ENCODE measurements around the gene RAB5A.

The RAB5A gene

GRCh38 chr3:19945534-19945933 is 1.4 kb upstream of the RAB5A start:
- no peak for TF ChIP-seq CTCF (IDR thresholded peaks at IDR 0.05; ENCODE audit: insufficient read depth, low read length, missing control alignments)
- CTCF ChIA-PET: no interaction called here
- no peak overlapping the region for H3K4me3 ChIP-seq (ENCODE audit: low read depth, low read length)
- no peak for DNase-seq (ENCODE audit: low read depth, low spot score)
- POLR2A ChIA-PET: no interaction called here

GRCh38 chr3:19945969-19946831 is 697 bp upstream of the RAB5A start:
- no peak for DNase-seq (ENCODE audit: low read depth, low spot score)
- POLR2A ChIA-PET: no interaction called here
- CTCF ChIA-PET: no interaction called here
- H3K4me3 ChIP-seq (ENCODE audit: low read depth, low read length): peak overlapping the region; percentile 94
- no peak for TF ChIP-seq CTCF (IDR thresholded peaks at IDR 0.05; ENCODE audit: insufficient read depth, low read length, missing control alignments)

GRCh38 chr3:19947549-19948225 is 790 bp downstream of the RAB5A start:
- no peak for TF ChIP-seq CTCF (IDR thresholded peaks at IDR 0.05; ENCODE audit: insufficient read depth, low read length, missing control alignments)
- ChIA-PET POLR2A (interaction anchor here (1.4 kb wide), 1 partner anchor 58 kb away, joined by 4 read pairs; no protein-coding TSS in a partner anchor), CTCF (no interaction called here)
- DNase-seq (ENCODE audit: low read depth, low spot score): no peak
- H3K4me3 ChIP-seq (ENCODE audit: low read depth, low read length): peak overlapping the region; percentile 94

GRCh38 chr3:19948226-19948591 is 1.3 kb downstream of the RAB5A start:
- ChIA-PET POLR2A (interaction anchor here (1.4 kb wide), 1 partner anchor 59 kb away, joined by 4 read pairs; no protein-coding TSS in a partner anchor), CTCF (no interaction called here)
- no peak for DNase-seq (ENCODE audit: low read depth, low spot score)
- TF ChIP-seq CTCF (IDR thresholded peaks at IDR 0.05; ENCODE audit: insufficient read depth, low read length, missing control alignments): no peak
- H3K4me3 ChIP-seq (ENCODE audit: low read depth, low read length): peak overlapping the region; percentile 94

GRCh38 chr3:19950316-19950715 is 3.4 kb downstream of the RAB5A start:
- CTCF ChIA-PET: no interaction called here

More at GRCh38 chr3:19950316-19950715, 3.4 kb downstream of the RAB5A start:
- H3K4me3 ChIP-seq (ENCODE audit: low read depth, low read length): no peak overlapping the region
- TF ChIP-seq CTCF (IDR thresholded peaks at IDR 0.05; ENCODE audit: insufficient read depth, low read length, missing control alignments): no peak
- POLR2A ChIA-PET: no interaction called here
- no peak for DNase-seq (ENCODE audit: low read depth, low spot score)
